Stimulated activated CD8-positive, alpha-beta memory T cell treated with anti-CD3 and anti-CD28 coated beads, Interleukin-7, amount 100 ng/mL, for 48 hours (primary cell): ENCODE data around the gene CGN.

Source experiments
- DNase-seq, 2 donors: peaks; one replicate each; pipeline ENCODE4 v3.0.0-alpha.2; 2020; ENCODE audit warnings: low read depth in 1 of 2; ENCODE audit errors: extremely low read depth in 1 of 2

The CGN gene, protein sequence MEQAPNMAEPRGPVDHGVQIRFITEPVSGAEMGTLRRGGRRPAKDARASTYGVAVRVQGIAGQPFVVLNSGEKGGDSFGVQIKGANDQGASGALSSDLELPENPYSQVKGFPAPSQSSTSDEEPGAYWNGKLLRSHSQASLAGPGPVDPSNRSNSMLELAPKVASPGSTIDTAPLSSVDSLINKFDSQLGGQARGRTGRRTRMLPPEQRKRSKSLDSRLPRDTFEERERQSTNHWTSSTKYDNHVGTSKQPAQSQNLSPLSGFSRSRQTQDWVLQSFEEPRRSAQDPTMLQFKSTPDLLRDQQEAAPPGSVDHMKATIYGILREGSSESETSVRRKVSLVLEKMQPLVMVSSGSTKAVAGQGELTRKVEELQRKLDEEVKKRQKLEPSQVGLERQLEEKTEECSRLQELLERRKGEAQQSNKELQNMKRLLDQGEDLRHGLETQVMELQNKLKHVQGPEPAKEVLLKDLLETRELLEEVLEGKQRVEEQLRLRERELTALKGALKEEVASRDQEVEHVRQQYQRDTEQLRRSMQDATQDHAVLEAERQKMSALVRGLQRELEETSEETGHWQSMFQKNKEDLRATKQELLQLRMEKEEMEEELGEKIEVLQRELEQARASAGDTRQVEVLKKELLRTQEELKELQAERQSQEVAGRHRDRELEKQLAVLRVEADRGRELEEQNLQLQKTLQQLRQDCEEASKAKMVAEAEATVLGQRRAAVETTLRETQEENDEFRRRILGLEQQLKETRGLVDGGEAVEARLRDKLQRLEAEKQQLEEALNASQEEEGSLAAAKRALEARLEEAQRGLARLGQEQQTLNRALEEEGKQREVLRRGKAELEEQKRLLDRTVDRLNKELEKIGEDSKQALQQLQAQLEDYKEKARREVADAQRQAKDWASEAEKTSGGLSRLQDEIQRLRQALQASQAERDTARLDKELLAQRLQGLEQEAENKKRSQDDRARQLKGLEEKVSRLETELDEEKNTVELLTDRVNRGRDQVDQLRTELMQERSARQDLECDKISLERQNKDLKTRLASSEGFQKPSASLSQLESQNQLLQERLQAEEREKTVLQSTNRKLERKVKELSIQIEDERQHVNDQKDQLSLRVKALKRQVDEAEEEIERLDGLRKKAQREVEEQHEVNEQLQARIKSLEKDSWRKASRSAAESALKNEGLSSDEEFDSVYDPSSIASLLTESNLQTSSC

DNA sequence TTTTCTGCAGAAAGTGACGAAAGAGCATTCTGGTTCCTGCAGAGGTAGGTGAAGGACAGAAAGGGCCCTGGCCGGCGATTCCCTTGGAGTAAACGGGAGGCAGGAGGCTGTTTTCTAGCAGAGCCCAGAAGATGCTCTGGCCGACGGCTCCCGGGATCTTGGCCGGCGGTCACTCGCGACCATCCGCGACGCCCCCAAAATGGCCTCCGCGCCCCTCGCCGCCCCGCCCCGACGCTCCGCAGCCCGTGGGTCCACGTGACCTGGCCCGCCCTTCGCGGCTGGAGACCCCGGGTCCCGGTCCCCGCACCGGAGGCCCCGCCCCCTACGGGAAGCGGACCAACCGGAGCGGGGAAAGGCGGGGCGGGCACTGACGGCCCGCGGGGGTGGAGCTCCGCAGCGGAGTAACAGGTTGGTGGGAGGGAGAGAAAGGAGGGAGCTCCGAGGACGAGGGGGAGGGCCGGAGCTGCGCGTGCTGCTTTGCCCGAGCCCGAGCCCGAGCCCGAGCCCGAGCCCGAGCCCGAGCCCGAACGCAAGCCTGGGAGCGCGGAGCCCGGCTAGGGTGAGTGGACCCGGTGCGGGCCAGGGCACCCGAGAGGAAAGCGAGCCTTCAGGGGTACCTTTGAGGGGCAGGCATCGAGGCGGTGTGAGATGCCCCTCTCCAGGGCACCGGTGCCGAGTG, at the start of gene CGN:
Gene CGN (plus strand): TSS at position 431 of the 679 bp plus-strand sequence. CDS start 7,133 bp downstream, outside the sequence.
- DNase-seq = peak; percentile 59 to 80

DNA sequence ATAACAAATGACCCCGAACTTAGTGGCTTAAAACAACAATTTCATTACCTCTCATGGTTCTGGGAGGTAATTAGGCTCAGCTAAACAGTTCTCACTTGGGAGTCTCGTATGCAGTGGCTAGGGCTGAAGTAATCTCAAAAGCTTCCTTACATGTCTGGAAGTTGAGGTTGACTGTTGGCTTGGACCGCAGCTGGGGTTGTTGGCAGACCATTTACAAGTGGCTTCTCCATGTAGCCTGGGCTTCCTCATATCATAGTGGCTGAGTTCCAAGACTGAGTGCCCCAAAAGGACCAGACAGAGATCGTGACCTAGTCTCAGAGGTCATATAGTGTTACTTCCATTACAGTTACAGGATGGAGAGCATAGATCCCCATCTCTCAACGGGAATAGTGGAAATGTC, 49.5 kb upstream of the CGN start:
- no peak for DNase-seq

DNA sequence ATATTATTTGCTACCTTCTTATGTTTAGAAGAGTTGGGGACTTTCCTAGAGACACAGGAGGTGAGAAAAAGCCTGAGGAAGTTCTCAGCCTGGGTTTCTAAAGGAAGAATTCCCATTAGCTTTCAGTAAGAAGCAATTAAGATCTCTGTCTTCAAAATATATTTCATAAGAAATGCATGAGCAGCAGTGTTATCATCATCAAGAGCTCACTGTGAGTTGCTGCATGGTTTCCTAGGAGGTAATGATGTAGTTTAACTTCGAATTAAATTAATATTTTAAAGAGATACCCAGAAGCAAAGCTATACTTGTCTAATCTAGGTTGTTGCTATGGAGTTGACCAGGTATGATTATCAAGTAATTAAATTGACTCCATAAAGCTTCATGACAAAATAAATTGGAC, 46.2 kb upstream of the CGN start:
- DNase-seq = no peak

DNA sequence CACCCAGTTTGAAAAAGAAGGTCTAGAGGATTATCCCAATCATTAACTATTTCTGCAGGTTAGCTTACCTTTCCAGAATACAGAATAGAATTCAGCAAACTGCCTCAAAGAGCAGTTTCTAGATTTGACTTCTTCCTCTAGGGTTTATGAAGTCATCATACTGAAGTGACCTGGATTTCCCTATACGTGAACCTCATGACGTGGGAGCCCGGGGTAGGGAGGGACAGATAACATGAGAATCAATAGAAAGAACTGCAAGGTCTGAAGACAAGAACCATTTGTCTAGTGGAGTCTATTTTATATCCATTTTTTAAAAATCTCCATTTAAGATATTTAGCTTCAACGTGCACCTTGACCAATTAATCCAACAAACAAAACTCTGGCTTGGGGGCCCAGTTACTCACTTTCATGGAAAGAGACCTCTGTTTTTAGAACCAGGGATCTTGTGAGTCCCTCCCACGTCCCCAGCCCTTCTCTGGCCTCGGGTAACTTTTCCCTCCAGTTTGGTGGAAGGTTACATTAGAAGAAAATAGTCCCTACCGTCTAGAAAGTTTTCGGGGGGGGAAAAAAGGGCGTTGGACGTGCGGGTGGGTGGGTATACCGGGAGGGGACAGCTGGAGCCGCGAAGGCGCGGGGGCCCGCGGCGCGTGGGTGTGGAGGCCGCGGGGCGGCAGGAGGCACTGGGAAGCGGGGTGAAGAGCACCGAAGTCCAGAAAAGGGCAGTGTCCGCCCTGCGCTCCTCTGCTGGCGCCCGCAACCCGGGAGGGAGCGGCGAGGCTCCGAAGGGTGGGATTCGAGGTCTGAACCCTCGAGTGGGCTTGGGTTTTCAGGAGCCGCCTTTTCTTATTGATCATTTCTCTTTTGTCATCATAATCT, 38.1 kb upstream of the CGN start:
- DNase-seq = no peak

DNA sequence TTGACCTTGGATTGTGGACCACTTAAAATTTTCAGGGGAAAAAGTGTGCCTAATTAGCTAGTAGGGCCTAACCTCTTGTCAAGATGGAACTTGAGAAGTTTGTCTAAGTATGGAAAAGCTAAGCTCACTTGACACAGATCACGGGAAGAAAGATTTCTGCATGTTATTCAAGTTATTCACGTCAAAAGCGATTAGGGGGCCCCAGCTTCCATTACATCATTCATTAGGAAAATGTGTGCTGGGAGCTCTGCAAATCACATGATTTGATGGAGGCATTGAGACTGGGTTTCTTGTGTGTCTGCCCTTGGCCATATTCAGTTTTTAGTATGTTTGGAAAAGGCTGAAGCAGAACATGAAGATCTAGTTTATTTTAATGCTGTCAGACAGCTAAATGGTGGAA, 36.4 kb upstream of the CGN start:
- no peak for DNase-seq

DNA sequence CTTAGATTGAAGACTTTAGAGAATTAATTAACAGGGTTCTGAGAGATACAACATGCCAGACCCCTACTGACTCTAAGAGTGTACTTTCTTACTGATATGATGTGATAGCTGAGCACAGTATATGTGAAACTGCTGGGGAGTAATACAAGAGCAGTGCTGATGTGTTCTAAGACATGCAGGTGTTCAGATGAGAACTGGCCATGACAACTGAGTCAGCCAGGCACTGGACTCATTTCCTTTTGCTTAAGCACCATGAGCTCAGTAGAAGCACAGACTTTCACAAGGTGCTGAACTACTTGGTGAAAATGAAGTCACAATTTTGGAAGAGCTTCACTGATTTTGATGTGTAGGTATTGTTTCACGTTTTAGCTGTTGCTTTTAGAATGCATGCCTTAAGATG, 36.0 kb upstream of the CGN start:
- no peak for DNase-seq

DNA sequence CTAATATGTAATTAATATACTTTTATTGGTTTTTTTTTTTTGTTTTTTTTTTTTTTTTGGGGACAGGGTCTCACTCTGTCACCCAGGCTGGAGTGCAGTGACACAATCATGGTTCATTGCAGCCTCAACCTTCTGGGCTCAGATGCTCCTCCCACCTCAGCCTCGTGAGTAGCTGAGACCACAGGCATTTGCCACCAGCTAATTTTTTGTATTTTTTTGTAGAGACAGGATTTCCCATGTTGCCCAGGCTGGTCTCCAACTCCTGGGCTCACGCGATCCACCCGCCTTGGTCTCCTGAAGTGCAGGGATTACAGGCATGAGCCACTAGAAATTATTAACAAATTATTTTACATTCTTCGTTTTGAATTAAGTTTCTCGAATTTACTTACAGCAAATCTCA, 35.1 kb upstream of the CGN start:
- no peak for DNase-seq

DNA sequence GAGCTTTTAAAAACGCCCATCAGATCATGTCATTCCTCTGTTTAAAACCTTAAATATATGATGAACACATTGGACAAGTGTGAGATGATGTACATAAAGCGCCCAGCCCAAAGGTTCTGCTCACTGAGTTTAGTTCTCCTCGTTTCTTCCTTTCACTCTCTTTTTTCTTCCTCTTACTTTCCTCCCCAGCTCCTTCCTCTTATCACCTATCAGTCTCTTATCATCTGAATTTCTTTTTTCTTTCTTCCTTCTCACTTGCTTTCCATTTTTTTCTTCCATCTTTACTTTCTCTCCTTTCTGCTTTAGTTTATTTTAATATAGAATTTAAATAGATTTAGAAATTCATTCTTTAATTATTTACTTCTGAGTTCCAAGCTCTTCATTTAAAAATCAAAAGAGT, 34.1 kb upstream of the CGN start:
- DNase-seq = no peak

DNA sequence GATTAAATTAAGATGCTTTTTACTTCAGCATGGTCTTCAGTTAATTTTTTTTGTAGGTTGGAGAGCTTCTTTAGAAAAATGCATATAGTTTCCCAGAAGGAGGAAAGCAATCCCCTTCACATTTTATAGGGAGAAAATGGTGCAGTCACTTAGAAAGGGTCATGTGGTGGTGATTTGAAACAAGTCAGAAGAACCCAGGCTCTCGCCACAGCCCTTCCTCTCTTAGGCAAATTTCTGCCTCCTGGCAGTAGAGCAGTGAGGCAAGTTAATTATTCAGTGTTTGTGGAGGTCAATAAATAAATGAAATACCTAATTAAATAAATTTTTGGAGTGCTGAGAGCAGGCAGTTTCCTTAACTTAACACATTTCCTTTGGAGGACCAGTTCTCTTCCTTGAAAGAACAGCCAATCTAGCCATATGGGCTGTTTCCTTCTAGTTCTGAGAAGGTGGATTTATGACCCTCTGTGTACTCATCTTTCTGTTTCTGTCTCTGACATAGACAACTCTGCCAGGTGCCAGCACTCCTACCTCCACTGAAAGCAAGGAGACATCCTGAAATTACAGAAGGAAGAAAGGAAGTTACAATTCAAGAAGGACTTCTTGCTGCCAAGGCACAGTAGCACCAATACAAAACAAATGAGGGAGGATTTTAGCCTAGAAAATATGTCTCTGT, 32.9 kb upstream of the CGN start:
- DNase-seq = no peak

DNA sequence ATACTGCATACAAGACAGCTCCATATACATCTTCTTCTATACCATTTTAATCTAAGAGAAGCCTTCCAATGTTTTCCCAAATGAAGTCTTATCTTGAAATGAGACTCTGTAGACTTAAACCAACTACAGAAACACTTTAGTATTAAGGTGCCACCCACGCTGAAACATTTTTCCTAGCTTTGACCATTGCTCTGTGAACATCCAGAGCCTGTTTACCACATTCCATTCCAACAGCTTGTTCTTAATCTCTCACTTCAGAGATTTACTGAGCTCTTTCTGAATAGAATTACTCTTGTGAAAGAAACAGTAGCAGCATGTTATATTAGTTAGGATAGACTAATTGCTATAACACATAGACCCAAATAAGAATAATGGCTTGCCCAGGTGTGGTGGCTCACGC, 32.3 kb upstream of the CGN start:
- DNase-seq = no peak

DNA sequence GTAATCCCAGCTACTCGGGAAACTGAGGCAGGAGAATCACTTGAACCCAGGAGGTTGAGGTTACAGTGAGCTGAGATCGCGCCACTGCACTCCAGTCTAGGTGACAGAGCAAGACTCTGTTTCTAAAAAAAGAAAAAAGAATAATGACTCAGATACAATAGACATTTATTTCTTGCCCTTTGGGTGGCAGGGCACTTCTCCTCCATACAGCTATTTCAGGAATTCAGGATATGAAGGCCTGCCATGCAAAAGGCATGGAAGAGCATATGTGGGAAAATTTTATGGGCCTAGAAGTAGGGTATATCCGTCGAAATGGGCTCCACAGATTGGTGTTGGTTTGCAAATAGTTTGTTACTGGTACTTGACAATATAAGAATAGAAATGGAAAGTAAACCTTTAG, 31.7 kb upstream of the CGN start:
- no peak for DNase-seq

DNA sequence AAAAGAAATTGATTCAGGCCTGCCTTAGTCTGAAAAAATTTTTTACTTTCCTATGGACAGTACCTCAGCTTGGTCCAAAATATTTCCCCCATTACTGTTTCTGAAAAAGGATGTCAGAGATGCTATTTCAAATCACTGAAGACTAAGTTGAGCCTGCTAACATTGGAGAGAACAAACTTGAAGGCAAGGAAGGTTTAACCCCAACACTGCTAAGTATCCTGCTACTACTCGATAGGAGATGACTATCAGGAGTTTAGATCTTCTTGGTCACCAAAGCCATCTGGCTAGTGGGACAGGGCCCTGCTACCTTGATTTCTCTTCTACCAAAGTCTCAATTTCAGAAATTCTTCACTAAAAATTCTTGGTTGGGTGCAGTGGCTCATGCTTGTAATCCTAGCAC, 29.2 kb upstream of the CGN start:
- DNase-seq = no peak

DNA sequence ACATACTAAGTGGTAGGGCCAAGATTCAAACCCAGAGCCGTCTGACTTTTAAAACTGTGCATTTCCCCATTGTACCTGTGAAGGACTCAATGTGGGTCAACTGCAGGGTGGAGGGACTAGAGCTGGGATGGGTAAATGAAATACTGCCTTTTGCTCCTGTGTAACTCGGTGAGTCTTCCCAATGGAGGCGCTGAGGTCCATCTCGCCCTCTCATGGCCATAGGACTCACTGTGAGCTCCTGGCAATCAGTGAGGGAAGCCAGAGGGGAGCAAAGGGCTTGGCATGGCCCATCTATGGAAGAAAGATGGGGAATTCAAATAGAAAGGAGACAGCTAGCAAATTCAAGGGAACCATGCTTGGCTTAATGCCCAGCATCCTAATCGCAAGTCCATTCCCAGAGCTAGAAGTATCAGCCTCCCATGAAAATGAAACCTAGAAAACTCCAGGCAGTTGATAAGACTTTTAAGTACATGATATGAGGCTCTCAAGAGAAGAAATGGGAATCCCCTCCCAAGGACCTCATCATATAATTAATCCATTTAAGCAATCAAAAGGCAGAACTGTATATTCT, 25.4 kb upstream of the CGN start:
- no peak for DNase-seq

DNA sequence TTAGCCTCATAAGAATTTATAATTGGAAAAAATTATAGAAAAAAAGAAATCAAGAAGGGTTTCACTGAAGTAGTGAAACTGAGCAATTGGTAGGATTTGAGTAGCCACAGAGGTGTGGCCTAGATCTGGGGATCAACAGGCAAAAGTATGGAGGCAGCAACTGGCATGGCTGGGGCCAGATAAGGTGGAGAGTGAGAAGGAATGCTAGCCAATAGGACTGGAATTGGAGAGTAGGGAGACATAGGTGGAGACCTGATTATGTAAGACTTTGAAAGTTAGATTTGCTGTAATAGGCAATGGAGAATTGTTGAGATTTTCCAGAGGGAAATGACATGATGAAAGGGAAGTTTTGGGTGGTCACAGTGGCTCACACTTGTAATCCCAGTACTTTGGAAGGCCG, 24.6 kb upstream of the CGN start:
- DNase-seq = no peak

DNA sequence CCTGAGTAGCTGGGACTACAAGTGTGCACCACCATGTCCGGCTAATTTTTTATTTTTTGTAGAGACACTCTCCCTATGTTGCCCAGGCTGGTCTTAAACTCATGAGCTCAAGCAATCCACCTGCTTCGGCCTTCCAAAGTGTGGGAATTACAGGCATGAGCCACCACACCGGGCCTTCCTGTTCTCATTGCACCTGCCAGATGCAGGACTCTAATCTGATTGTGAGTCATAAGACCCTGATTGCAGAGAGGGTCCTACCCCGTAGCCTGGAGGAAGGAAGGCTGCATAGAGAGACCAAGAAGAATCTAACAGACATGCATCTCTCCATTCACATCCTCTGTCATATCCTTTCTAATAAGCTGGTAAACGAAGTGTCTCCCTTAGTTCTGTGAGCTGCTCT, 19.5 kb upstream of the CGN start:
- DNase-seq = no peak

DNA sequence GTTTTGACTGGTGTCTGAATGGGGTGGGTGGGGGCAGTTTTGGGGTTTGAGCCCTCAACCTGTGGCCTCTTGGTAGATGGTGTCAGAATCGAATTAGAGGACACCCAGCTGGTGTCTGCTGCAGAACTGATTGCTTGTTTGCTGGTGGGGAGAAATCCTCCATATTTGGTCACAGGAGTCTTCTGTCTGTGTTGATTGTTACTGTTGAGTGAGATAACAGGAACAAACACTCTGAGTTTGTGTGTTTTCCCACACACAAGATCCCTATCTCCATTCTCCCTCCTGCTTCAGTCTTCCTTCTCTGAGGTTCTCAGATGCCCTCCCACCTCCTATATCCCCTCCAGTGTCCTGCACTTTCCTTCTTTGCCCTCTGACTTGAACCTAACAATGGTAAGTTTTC, 19.1 kb upstream of the CGN start:
- DNase-seq = no peak

DNA sequence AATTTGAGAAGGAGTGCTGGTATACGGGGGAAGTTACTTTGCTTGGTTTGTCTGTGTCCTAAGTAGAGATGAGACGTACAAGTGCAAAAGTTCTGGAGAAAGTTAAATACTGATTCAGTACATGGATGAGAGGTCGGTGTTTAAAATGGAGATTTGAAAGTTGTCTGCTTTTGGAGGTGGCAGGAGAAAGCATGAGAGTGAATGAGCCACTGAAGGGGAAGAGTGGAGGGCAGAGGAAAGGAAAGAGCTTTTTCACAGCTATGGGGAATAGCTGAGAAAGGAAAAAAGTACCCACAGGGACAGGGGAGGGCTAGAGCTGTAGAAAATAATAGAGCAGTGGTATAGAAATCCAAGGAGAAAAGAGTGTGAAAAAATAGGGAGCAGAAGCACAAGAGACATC, 18.1 kb upstream of the CGN start:
- DNase-seq = no peak

DNA sequence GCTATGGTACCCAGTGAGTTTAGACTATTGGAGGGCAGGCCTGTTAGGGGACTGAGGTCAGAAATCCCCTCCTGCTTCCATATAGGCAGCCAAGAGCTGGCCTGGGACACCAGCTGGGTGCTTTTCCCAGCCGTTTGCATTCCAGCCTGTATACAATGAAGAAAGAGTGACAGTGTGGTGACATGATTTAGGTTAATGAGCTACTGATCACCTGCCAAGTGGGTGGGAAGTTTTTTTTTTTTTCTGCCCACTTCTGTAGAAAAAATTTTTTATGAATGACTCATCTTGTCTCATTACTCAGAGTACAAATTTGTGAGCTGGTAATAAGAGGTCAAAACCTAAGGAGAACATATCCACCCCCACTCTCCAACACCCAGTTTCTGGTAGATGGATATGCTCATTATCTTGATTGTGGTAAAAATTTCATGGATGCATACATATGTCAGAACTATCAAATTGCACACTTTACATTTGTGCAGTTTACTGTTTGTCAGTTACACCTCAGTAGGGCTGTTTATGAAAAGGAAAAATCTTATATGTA, 16.4 kb upstream of the CGN start:
- DNase-seq = no peak

DNA sequence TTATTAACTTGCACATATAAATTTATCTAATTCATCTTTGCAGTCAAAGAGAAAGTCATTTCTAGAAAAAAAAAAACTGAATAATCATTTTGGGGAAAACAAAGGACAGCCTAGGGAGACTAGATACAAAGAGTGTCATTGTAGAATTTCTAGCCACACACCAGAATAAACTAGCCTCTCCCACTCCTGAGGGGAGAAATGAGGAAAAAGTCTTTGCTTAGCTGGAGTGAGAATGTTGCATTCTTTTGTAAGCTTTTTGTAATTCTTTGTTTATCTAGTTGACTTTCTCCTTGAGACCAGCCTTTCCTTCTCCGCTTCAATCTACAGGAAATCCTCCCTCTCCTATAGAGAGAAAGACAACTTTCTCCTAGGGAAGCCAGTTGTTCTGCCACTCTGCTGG, 15.9 kb upstream of the CGN start:
- no peak for DNase-seq
